ENCODE measurements around the gene BARD1. TPM values are rescaled to one million over a fixed set of nuclear protein-coding genes. Genes with fewer than 3 reads are reported as not detected.

The BARD1 gene
- total and polyA plus RNA-seq, 2 of the 13 experiments (the other 11 are each of a cell fraction or from before 2014, with no cell fraction given) = 5.3 to 30.4 TPM

DNA sequence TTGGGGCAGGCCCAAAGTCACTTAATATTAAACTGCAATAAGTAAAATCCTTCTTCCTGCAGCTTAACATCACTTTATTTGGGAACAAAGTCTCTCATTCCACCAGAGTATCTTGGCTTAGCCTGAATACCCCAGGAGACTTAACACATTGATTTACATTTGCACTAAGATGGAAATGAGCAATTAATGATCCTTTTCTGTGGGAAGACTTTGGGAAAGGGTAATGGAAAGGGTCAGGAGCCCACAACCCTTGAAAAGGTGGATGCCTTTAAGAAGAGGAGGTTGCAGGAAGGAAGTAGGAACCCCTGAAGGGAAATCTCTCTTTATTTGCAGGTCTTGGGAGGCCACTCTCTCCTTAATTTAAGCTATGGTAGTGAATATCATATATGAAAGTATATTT is 28.0 kb upstream of the BARD1 start:
- Histone ChIP-seq H3K79me2 (ENCODE audit: insufficient read depth, low read length) (no peaks in the 10 kb centered on the region), H3K4me3 (replicated peaks in 1 of 3; ENCODE audit: insufficient read depth in 1 of 3, low read depth in 2 of 3, low read length in 3 of 3) (no peak overlapping the region), H3K27ac (ENCODE audit: extremely low read length, insufficient read depth, low read length) (no peak overlapping the region), H3K4me2 (ENCODE audit: low read depth, low read length) (no peak overlapping the region), H3K9ac (ENCODE audit: insufficient read depth, low read depth, low read length) (no peak overlapping the region), H4K20me1 (ENCODE audit: insufficient read depth, low read length) (no peaks in the 10 kb centered on the region), H3K9me3 (ENCODE audit: low read length) (no peaks in the 10 kb centered on the region; the same call in 1 of the 2 replicates), H3K4me1 (ENCODE audit: insufficient read depth, low read length) (no peaks in the 10 kb centered on the region), H3K27me3 (ENCODE audit: control insufficient read depth in 1 of 2, insufficient read depth in 2 of 2, low read length in 2 of 2) (no peaks in the 10 kb centered on the region), H2AFZ (ENCODE audit: low read length) (no peak overlapping the region), H3K36me3 (replicated peaks in 1 of 2; ENCODE audit: control insufficient read depth in 1 of 2, insufficient read depth in 2 of 2, low read length in 2 of 2) (no peaks in the 10 kb centered on the region)
- no TSS peak for BruUV-seq (replicated peaks)
- no peak for DNase-seq (ENCODE audit: low spot score)
- intact Hi-C loops (cut with micrococcal nuclease; ENCODE audit: unreplicated experiment) (no loop called here), in situ Hi-C loops (cut with HindIII; ENCODE audit: extremely low pct_ligation_motif_present, low pct_unique_long_range_greater_than_20kb) (no loop called here)
- FAIRE-seq = no peak
- no peak for TF ChIP-seq SNAI1 (CRISPR knock-in tag; IDR thresholded peaks at IDR 0.05; ENCODE audit: borderline replicate concordance)
- TF ChIP-seq ARHGAP35 (CRISPR knock-in tag; IDR thresholded peaks at IDR 0.05; ENCODE audit: borderline replicate concordance) = no peak
- TF ChIP-seq ELF1 (CRISPR knock-in tag; IDR thresholded peaks at IDR 0.05) = no peak
- no peak for TF ChIP-seq TBX2 (CRISPR knock-in tag; IDR thresholded peaks at IDR 0.05; ENCODE audit: borderline replicate concordance)
- TF ChIP-seq HNRNPLL (IDR thresholded peaks at IDR 0.05; ENCODE audit: low read depth, low read length, poor library complexity, severe bottlenecking) = no peak
- TF ChIP-seq HOXD1 (CRISPR knock-in tag; IDR thresholded peaks at IDR 0.05) = no peak
- TF ChIP-seq ATRX (CRISPR knock-in tag; IDR thresholded peaks at IDR 0.05; ENCODE audit: borderline replicate concordance) = no peak
- TF ChIP-seq ERF (CRISPR knock-in tag; IDR thresholded peaks at IDR 0.05) = no peak
- no peak for TF ChIP-seq XRCC5 (optimal IDR thresholded peaks at IDR 0.05; ENCODE audit: low read length)
- TF ChIP-seq RARA (CRISPR knock-in tag; IDR thresholded peaks at IDR 0.05) = no peak
- TF ChIP-seq ZBTB34 (CRISPR knock-in tag; IDR thresholded peaks at IDR 0.05) = no peak
- no peak for TF ChIP-seq ZGPAT (CRISPR knock-in tag; IDR thresholded peaks at IDR 0.05)
- no peak for TF ChIP-seq ZNF382 (CRISPR knock-in tag; IDR thresholded peaks at IDR 0.05; ENCODE audit: borderline replicate concordance)
- TF ChIP-seq XBP1 (CRISPR knock-in tag; IDR thresholded peaks at IDR 0.05) = no peak
- ChIA-PET POLR2A (no interaction called here), CTCF (ENCODE audit: low intra/inter-chr PET ratio, low total read pairs) (no interaction called here)
- ATAC-seq = no peak
